ENCODE measurements around the gene RAB11B. TPM values are rescaled to one million over a fixed set of nuclear protein-coding genes. Genes with fewer than 3 reads are reported as not detected.

RAB11B gene
- total and polyA plus RNA-seq, 2 of the 13 experiments (the other 11 are each of a cell fraction or from before 2014, with no cell fraction given) = 6.0 to 28.4 TPM

DNA sequence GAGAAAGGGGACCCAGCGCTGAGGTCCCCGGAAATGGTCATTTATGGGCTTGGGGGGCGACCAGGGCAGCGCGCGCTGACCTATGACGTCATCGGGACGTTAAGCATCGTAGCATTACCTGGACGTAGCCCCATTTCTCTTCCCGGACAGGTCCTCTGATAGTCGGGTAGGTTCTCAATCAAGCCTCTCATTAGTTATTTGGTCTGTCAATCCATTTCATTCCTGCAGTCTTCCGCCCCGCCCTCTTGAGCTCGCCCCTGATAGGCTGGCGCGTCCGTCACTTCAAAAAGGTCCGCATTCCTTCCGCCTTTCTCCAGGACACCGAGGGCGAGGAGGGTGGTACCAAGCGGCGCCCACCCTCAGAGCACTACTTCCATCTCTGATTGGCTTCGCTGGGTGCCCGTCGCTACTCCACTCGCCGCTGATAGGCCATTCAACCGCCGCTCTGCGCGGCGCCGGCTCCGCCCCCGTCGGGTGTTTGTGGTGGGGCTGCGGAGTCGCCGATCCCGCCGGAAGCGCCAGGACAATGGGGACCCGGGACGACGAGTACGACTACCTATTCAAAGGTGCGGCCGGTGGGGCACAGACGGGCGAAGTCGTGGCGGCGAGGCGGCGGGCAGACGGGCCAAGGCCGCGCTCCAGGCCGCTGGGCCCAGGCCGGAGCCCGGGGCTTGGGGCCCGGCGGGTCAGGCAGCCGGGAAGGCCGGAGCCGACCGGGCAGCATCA, at the start of gene RAB11B (continued):
- TF ChIP-seq ZNF747 (CRISPR knock-in tag; IDR thresholded peaks at IDR 0.05; ENCODE audit: borderline replicate concordance) (peak; percentile 69; the same call in 1 of the 2 replicates), SOX6 (IDR thresholded peaks at IDR 0.05) (no peak), SOX6 (CRISPR knock-in tag; IDR thresholded peaks at IDR 0.05) (peak; percentile 42), GATAD1 (CRISPR knock-in tag; IDR thresholded peaks at IDR 0.05) (peak; percentile 57; the same call in 1 of the 2 replicates), KMT2A (CRISPR knock-in tag; IDR thresholded peaks at IDR 0.05) (no peak), SMC3 (IDR thresholded peaks at IDR 0.05; ENCODE audit: low read length) (no peak), MED1 (CRISPR knock-in tag; IDR thresholded peaks at IDR 0.05) (peak; percentile 14; the same call in 1 of the 2 replicates), KAT7 (CRISPR knock-in tag; IDR thresholded peaks at IDR 0.05; ENCODE audit: borderline replicate concordance) (no peak), ZFP62 (CRISPR knock-in tag; IDR thresholded peaks at IDR 0.05) (no peak), ATF7 (IDR thresholded peaks at IDR 0.05) (peak; percentile 100), ATF7 (CRISPR knock-in tag; IDR thresholded peaks at IDR 0.05) (peak; percentile 97), KMT2B (CRISPR knock-in tag; IDR thresholded peaks at IDR 0.05) (no peak), HNRNPLL (IDR thresholded peaks at IDR 0.05; ENCODE audit: low read depth, low read length, poor library complexity, severe bottlenecking) (peak; percentile 82), ZNF768 (CRISPR knock-in tag; IDR thresholded peaks at IDR 0.05) (peak; percentile 53), SYNCRIP (IDR thresholded peaks at IDR 0.05; ENCODE audit: insufficient read depth, low read depth, low read length) (no peak), TBX3 (IDR thresholded peaks at IDR 0.05; ENCODE audit: borderline replicate concordance) (peak; percentile 39; the same call in 1 of the 2 replicates), CBX5 (CRISPR knock-in tag; IDR thresholded peaks at IDR 0.05; ENCODE audit: borderline replicate concordance) (no peak), GABPB1 (CRISPR knock-in tag; IDR thresholded peaks at IDR 0.05) (peak; percentile 93), MAF1 (CRISPR knock-in tag; IDR thresholded peaks at IDR 0.05; ENCODE audit: borderline replicate concordance) (no peak), GABPA (IDR thresholded peaks at IDR 0.05; ENCODE audit: low read depth, low read length) (peak; percentile 78), GABPA (CRISPR knock-in tag; IDR thresholded peaks at IDR 0.05; ENCODE audit: low read depth) (peak; percentile 92)
- TF ChIP-seq, protein P1, sequence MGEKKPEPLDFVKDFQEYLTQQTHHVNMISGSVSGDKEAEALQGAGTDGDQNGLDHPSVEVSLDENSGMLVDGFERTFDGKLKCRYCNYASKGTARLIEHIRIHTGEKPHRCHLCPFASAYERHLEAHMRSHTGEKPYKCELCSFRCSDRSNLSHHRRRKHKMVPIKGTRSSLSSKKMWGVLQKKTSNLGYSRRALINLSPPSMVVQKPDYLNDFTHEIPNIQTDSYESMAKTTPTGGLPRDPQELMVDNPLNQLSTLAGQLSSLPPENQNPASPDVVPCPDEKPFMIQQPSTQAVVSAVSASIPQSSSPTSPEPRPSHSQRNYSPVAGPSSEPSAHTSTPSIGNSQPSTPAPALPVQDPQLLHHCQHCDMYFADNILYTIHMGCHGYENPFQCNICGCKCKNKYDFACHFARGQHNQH (CRISPR knock-in tag; IDR thresholded peaks at IDR 0.05) = no peak
- TF ChIP-seq, protein P2, sequence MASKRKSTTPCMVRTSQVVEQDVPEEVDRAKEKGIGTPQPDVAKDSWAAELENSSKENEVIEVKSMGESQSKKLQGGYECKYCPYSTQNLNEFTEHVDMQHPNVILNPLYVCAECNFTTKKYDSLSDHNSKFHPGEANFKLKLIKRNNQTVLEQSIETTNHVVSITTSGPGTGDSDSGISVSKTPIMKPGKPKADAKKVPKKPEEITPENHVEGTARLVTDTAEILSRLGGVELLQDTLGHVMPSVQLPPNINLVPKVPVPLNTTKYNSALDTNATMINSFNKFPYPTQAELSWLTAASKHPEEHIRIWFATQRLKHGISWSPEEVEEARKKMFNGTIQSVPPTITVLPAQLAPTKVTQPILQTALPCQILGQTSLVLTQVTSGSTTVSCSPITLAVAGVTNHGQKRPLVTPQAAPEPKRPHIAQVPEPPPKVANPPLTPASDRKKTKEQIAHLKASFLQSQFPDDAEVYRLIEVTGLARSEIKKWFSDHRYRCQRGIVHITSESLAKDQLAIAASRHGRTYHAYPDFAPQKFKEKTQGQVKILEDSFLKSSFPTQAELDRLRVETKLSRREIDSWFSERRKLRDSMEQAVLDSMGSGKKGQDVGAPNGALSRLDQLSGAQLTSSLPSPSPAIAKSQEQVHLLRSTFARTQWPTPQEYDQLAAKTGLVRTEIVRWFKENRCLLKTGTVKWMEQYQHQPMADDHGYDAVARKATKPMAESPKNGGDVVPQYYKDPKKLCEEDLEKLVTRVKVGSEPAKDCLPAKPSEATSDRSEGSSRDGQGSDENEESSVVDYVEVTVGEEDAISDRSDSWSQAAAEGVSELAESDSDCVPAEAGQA (IDR thresholded peaks at IDR 0.05; ENCODE audit: low read depth) = peak; percentile 98
- TF ChIP-seq, protein P2 (CRISPR knock-in tag; IDR thresholded peaks at IDR 0.05; ENCODE audit: borderline replicate concordance) = no peak
- TF ChIP-seq, protein P3, sequence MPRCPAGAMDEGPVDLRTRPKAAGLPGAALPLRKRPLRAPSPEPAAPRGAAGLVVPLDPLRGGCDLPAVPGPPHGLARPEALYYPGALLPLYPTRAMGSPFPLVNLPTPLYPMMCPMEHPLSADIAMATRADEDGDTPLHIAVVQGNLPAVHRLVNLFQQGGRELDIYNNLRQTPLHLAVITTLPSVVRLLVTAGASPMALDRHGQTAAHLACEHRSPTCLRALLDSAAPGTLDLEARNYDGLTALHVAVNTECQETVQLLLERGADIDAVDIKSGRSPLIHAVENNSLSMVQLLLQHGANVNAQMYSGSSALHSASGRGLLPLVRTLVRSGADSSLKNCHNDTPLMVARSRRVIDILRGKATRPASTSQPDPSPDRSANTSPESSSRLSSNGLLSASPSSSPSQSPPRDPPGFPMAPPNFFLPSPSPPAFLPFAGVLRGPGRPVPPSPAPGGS (CRISPR knock-in tag; IDR thresholded peaks at IDR 0.05) = peak; percentile 61
